GM23338 (cell line): ENCODE results near the gene RNF217. TPM values are rescaled to one million over a fixed set of nuclear protein-coding genes. Genes with fewer than 3 reads are reported as not detected.

Experiments used
- ATAC-seq: fragments of 200-7000 bp; cut with Tn5 transposase; 3 replicates; pipeline ENCODE4 v1.9.1; 2020
- DNase-seq: peaks from one replicate; pipeline ENCODE4 v3.0.0-alpha.2; 2015; ENCODE audit warnings: low spot score
- H2AFZ ChIP-seq: fragments of 200-600 bp; sonication (generic); 2 replicates; pipeline ENCODE4 v1.8.0; 2016; ENCODE audit warnings: antibody characterized with exemption, mild to moderate bottlenecking, moderate library complexity
- H3F3A ChIP-seq: fragments of 200-600 bp; sonication (generic); replicated peaks from 2 replicates; pipeline ENCODE4 v1.8.0; 2017; ENCODE audit warnings: antibody characterized with exemption, mixed run types, low read depth
- H3K27ac ChIP-seq: fragments of 200-600 bp; sonication (generic); 2 replicates; pipeline ENCODE4 v1.6.1; 2016; ENCODE audit warnings: low read depth
- H3K27me3 ChIP-seq: fragments of 200-600 bp; sonication (generic); 2 replicates; pipeline ENCODE4 v1.8.0; 2016; ENCODE audit warnings: mild to moderate bottlenecking, mixed run types, moderate library complexity; ENCODE audit not compliant: insufficient read depth
- H3K36me3 ChIP-seq: fragments of 200-600 bp; sonication (generic); 2 replicates; pipeline ENCODE4 v1.8.0; 2016; ENCODE audit warnings: mild to moderate bottlenecking; ENCODE audit not compliant: insufficient read depth
- H3K4me1 ChIP-seq: fragments of 200-600 bp; sonication (generic); 2 replicates; pipeline ENCODE4 v1.8.0; 2016; ENCODE audit warnings: mild to moderate bottlenecking, moderate library complexity; ENCODE audit not compliant: insufficient read depth
- H3K4me2 ChIP-seq: fragments of 200-600 bp; sonication (generic); 2 replicates; pipeline ENCODE4 v1.7.1; 2017; ENCODE audit warnings: mixed run types
- H3K4me3 ChIP-seq: fragments of 200-600 bp; sonication (generic); 2 replicates; pipeline ENCODE4 v1.6.1; 2016; ENCODE audit warnings: mixed run types
- H3K79me2 ChIP-seq: fragments of 200-600 bp; sonication (generic); replicated peaks from 2 replicates; pipeline ENCODE4 v1.8.0; 2017; ENCODE audit warnings: mild to moderate bottlenecking; ENCODE audit not compliant: insufficient read depth
- H3K9me2 ChIP-seq: fragments of 200-600 bp; sonication (generic); 2 replicates; pipeline ENCODE4 v1.8.0; 2017; ENCODE audit not compliant: insufficient read depth
- H4K20me1 ChIP-seq: fragments of 200-600 bp; sonication (generic); replicated peaks from 2 replicates; pipeline ENCODE4 v1.8.0; 2017; ENCODE audit warnings: mild to moderate bottlenecking; ENCODE audit not compliant: insufficient read depth
- H3K27ac Mint-ChIP-seq: 2 replicates; pipeline ENCODE4 v1.8.0; 2020; ENCODE audit warnings: inconsistent platforms, mild to moderate bottlenecking, moderate library complexity, mixed read lengths
- H3K27me3 Mint-ChIP-seq: 3 replicates; pipeline ENCODE4 v1.8.0; 2022; ENCODE audit warnings: low read depth, mild to moderate bottlenecking, moderate library complexity, mixed read lengths, inconsistent platforms; ENCODE audit not compliant: insufficient read depth, poor library complexity
- H3K36me3 Mint-ChIP-seq: 3 replicates; pipeline ENCODE4 v1.8.0; 2021; ENCODE audit warnings: low read depth, mild to moderate bottlenecking, inconsistent platforms, moderate library complexity, mixed read lengths
- H3K4me1 Mint-ChIP-seq: 3 replicates; pipeline ENCODE4 v1.8.0; 2020; ENCODE audit warnings: mild to moderate bottlenecking, inconsistent platforms, mixed read lengths
- H3K4me3 Mint-ChIP-seq: 3 replicates; pipeline ENCODE4 v1.8.0; 2021; ENCODE audit warnings: moderate library complexity, mild to moderate bottlenecking, inconsistent platforms, mixed read lengths
- H3K9me3 Mint-ChIP-seq: 3 replicates; pipeline ENCODE4 v1.8.0; 2020; ENCODE audit warnings: moderate library complexity, mild to moderate bottlenecking, inconsistent platforms, mixed read lengths
- EZH2 ChIP-seq: fragments of 200-600 bp; sonication (generic); IDR thresholded peaks from one replicate; pipeline ENCODE4 v1.8.0; 2017; ENCODE audit warnings: antibody characterized with exemption, mild to moderate bottlenecking, low read depth; ENCODE audit not compliant: unreplicated experiment
- EZH2phosphoT487 ChIP-seq: fragments of 200-600 bp; sonication (generic); IDR thresholded peaks from one replicate; pipeline ENCODE4 v1.8.1; 2018; ENCODE audit warnings: antibody characterized with exemption; ENCODE audit not compliant: unreplicated experiment
- NANOG ChIP-seq: IDR thresholded peaks from 2 replicates; pipeline ENCODE4 v1.6.1; 2016; ENCODE audit warnings: antibody characterized with exemption, borderline replicate concordance
- POLR2AphosphoS5 ChIP-seq: IDR thresholded peaks from 2 replicates; pipeline ENCODE4 v1.6.1; 2016; ENCODE audit warnings: antibody characterized with exemption, low read depth
- STAT1 ChIP-seq: IDR thresholded peaks from one replicate; pipeline ENCODE4 v1.6.1; 2016; ENCODE audit warnings: antibody characterized with exemption; ENCODE audit not compliant: unreplicated experiment
- ZNF114 ChIP-seq: fragments of 250-450 bp; sonication (Bioruptor Pico); IDR thresholded peaks from 2 replicates; pipeline ENCODE4 v1.5.0; 2020; ENCODE audit warnings: mild to moderate bottlenecking, moderate library complexity
- ZNF331 ChIP-seq: fragments of 250-450 bp; sonication (Bioruptor Pico); IDR thresholded peaks from 2 replicates; pipeline ENCODE4 v1.5.0; 2020; ENCODE audit warnings: low read depth, mild to moderate bottlenecking, moderate library complexity
- polyA plus RNA-seq: library from polyadenylated mRNA; unstranded; fragments of >200 nt; fragmentation: Nextera tagmentation; extraction: Ambion mirVana; gene quantifications from 2 replicates; pipeline ENCODE4 v1.2.1, GENCODE V29; 2016
- total RNA-seq: library from RNA; depleted of rRNA; stranded (reverse); fragments of >200 nt; shearing (Covaris generic); gene quantifications from 2 replicates; pipeline ENCODE4 v1.2.3, GENCODE V29; 2014
- TF ChIP-seq, protein P1 (sequence below): IDR thresholded peaks from one replicate; pipeline ENCODE4 v1.6.1; 2018; ENCODE audit warnings: antibody characterized with exemption; ENCODE audit not compliant: unreplicated experiment
- TF ChIP-seq, protein P2 (sequence below), 2 experiments: fragments of 200-600 bp in 1 of 2; sonication (generic) in 1 of 2; conservative IDR thresholded peaks; 2 replicates each; pipeline versions ENCODE4 v1.5.1 to v1.6.1; 2016 to 2017; ENCODE audit warnings: antibody characterized with exemption in 2 of 2, low read depth in 2 of 2, mild to moderate bottlenecking in 2 of 2, moderate library complexity in 1 of 2
- TF ChIP-seq, protein P3 (sequence below): fragments of 250-450 bp; sonication (Bioruptor Pico); IDR thresholded peaks from 2 replicates; pipeline ENCODE4 v1.5.0; 2020; ENCODE audit warnings: mild to moderate bottlenecking, moderate library complexity

Gene RNF217
- total and polyA plus RNA-seq, 2 experiments from 2014 or later, result 1.7 to 6.2 TPM

DNA sequence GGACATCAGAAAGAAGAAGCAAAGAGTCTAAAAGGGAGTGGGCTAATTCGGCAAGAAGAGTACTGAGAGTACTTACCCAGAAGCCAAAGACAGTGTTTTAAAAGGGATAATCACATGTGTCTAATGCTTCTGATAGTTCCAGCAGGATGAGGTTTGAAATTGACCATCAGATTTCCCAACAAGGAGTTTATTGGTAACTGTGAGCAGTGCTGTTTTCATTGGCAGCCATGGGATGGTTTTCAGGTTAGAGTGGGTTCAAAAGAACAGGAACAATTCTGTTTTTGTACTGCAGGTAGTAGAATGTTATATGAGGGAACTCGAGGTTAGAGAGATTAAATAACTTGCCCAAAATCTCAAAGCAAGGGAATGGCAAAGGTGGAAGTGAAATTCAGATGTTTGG lies 8.5 kb downstream of the RNF217 start:
- Histone ChIP-seq H2AFZ (no peak overlapping the region), H3K36me3 (no peaks in the 10 kb centered on the region), H3K4me1 (no peaks in the 10 kb centered on the region), H3K4me3 (no peak overlapping the region), H3F3A (no peaks in the 10 kb centered on the region), H4K20me1 (0 out of 2 replicates have a peak, but pooled peaks cover 3% of the 10 kb centered on the region), H3K4me2 (no peak overlapping the region), H3K79me2 (peaks cover 10% of the 10 kb centered on the region; the same call in 1 of the 2 replicates), H3K27me3 (no peaks in the 10 kb centered on the region), H3K27ac (no peak overlapping the region), H3K9me2 (no peaks in the 10 kb centered on the region)
- no peaks in the 10 kb centered on the region for H3K9me3 Mint-ChIP-seq
- no peak for ATAC-seq
- H3K27ac Mint-ChIP-seq, result no peak overlapping the region
- no peak overlapping the region for H3K4me3 Mint-ChIP-seq
- no peaks in the 10 kb centered on the region for H3K27me3 Mint-ChIP-seq
- peaks cover 4% of the 10 kb centered on the region; the same call in 1 of the 3 replicates for H3K4me1 Mint-ChIP-seq
- TF ChIP-seq, protein P1, sequence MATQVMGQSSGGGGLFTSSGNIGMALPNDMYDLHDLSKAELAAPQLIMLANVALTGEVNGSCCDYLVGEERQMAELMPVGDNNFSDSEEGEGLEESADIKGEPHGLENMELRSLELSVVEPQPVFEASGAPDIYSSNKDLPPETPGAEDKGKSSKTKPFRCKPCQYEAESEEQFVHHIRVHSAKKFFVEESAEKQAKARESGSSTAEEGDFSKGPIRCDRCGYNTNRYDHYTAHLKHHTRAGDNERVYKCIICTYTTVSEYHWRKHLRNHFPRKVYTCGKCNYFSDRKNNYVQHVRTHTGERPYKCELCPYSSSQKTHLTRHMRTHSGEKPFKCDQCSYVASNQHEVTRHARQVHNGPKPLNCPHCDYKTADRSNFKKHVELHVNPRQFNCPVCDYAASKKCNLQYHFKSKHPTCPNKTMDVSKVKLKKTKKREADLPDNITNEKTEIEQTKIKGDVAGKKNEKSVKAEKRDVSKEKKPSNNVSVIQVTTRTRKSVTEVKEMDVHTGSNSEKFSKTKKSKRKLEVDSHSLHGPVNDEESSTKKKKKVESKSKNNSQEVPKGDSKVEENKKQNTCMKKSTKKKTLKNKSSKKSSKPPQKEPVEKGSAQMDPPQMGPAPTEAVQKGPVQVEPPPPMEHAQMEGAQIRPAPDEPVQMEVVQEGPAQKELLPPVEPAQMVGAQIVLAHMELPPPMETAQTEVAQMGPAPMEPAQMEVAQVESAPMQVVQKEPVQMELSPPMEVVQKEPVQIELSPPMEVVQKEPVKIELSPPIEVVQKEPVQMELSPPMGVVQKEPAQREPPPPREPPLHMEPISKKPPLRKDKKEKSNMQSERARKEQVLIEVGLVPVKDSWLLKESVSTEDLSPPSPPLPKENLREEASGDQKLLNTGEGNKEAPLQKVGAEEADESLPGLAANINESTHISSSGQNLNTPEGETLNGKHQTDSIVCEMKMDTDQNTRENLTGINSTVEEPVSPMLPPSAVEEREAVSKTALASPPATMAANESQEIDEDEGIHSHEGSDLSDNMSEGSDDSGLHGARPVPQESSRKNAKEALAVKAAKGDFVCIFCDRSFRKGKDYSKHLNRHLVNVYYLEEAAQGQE, result no peak
- TF ChIP-seq POLR2AphosphoS5 (no peak), STAT1 (no peak), EZH2 (no peak), NANOG (no peak), ZNF331 (no peak), EZH2phosphoT487 (no peak), ZNF114 (no peak)
- TF ChIP-seq, protein P2, sequence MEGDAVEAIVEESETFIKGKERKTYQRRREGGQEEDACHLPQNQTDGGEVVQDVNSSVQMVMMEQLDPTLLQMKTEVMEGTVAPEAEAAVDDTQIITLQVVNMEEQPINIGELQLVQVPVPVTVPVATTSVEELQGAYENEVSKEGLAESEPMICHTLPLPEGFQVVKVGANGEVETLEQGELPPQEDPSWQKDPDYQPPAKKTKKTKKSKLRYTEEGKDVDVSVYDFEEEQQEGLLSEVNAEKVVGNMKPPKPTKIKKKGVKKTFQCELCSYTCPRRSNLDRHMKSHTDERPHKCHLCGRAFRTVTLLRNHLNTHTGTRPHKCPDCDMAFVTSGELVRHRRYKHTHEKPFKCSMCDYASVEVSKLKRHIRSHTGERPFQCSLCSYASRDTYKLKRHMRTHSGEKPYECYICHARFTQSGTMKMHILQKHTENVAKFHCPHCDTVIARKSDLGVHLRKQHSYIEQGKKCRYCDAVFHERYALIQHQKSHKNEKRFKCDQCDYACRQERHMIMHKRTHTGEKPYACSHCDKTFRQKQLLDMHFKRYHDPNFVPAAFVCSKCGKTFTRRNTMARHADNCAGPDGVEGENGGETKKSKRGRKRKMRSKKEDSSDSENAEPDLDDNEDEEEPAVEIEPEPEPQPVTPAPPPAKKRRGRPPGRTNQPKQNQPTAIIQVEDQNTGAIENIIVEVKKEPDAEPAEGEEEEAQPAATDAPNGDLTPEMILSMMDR (conservative IDR thresholded peaks at IDR 0.05; ENCODE audit: low read depth in 2 of 2), result no peak
- TF ChIP-seq, protein P3, sequence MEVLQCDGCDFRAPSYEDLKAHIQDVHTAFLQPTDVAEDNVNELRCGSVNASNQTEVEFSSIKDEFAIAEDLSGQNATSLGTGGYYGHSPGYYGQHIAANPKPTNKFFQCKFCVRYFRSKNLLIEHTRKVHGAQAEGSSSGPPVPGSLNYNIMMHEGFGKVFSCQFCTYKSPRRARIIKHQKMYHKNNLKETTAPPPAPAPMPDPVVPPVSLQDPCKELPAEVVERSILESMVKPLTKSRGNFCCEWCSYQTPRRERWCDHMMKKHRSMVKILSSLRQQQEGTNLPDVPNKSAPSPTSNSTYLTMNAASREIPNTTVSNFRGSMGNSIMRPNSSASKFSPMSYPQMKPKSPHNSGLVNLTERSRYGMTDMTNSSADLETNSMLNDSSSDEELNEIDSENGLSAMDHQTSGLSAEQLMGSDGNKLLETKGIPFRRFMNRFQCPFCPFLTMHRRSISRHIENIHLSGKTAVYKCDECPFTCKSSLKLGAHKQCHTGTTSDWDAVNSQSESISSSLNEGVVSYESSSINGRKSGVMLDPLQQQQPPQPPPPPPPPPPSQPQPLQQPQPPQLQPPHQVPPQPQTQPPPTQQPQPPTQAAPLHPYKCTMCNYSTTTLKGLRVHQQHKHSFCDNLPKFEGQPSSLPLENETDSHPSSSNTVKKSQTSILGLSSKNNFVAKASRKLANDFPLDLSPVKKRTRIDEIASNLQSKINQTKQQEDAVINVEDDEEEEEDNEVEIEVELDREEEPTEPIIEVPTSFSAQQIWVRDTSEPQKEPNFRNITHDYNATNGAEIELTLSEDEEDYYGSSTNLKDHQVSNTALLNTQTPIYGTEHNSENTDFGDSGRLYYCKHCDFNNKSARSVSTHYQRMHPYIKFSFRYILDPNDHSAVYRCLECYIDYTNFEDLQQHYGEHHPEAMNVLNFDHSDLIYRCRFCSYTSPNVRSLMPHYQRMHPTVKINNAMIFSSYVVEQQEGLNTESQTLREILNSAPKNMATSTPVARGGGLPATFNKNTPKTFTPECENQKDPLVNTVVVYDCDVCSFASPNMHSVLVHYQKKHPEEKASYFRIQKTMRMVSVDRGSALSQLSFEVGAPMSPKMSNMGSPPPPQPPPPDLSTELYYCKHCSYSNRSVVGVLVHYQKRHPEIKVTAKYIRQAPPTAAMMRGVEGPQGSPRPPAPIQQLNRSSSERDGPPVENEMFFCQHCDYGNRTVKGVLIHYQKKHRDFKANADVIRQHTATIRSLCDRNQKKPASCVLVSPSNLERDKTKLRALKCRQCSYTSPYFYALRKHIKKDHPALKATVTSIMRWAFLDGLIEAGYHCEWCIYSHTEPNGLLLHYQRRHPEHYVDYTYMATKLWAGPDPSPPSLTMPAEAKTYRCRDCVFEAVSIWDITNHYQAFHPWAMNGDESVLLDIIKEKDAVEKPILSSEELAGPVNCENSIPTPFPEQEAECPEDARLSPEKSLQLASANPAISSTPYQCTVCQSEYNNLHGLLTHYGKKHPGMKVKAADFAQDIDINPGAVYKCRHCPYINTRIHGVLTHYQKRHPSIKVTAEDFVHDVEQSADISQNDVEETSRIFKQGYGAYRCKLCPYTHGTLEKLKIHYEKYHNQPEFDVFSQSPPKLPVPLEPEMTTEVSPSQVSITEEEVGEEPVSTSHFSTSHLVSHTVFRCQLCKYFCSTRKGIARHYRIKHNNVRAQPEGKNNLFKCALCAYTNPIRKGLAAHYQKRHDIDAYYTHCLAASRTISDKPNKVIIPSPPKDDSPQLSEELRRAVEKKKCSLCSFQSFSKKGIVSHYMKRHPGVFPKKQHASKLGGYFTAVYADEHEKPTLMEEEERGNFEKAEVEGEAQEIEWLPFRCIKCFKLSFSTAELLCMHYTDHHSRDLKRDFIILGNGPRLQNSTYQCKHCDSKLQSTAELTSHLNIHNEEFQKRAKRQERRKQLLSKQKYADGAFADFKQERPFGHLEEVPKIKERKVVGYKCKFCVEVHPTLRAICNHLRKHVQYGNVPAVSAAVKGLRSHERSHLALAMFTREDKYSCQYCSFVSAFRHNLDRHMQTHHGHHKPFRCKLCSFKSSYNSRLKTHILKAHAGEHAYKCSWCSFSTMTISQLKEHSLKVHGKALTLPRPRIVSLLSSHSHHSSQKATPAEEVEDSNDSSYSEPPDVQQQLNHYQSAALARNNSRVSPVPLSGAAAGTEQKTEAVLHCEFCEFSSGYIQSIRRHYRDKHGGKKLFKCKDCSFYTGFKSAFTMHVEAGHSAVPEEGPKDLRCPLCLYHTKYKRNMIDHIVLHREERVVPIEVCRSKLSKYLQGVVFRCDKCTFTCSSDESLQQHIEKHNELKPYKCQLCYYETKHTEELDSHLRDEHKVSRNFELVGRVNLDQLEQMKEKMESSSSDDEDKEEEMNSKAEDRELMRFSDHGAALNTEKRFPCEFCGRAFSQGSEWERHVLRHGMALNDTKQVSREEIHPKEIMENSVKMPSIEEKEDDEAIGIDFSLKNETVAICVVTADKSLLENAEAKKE (CRISPR knock-in tag), result no peak
- no peak for DNase-seq
- H3K36me3 Mint-ChIP-seq, result no peaks in the 10 kb centered on the region
